ENCODE results near the gene SPDYE16.
"Not testable (repeated sequence)": the region's sequence is repeated elsewhere in the genome, so short reads cannot be mapped to it uniquely, and the experiment has no call there.

- TF ChIP-seq CTCF (IDR thresholded peaks at IDR 0.05; ENCODE audit: low read depth, low read length, missing input control); TAF1 (conservative IDR thresholded peaks at IDR 0.05); REST (IDR thresholded peaks at IDR 0.05): not testable (repeated sequence)
These were observed 32.3 kb upstream of the SPDYE16 start for GRCh38 chr7:76575431-76575830.
